GM23338 (cell line): ENCODE measurements around the gene UQCRC2. TPM values are rescaled to one million over a fixed set of nuclear protein-coding genes. Genes with fewer than 3 reads are reported as not detected.
A peak's percentile ranks its signal among the peaks of the same experiment; 100 is the strongest.

Experiments
- ATAC-seq: fragments of 200-7000 bp; cut with Tn5 transposase; 3 replicates; pipeline ENCODE4 v1.9.1; 2020
- DNase-seq: peaks from one replicate; pipeline ENCODE4 v3.0.0-alpha.2; 2015; ENCODE audit warnings: low spot score
- H2AFZ ChIP-seq: fragments of 200-600 bp; sonication (generic); 2 replicates; pipeline ENCODE4 v1.8.0; 2016; ENCODE audit warnings: antibody characterized with exemption, mild to moderate bottlenecking, moderate library complexity
- H3F3A ChIP-seq: fragments of 200-600 bp; sonication (generic); replicated peaks from 2 replicates; pipeline ENCODE4 v1.8.0; 2017; ENCODE audit warnings: antibody characterized with exemption, mixed run types, low read depth
- H3K27ac ChIP-seq: fragments of 200-600 bp; sonication (generic); 2 replicates; pipeline ENCODE4 v1.6.1; 2016; ENCODE audit warnings: low read depth
- H3K27me3 ChIP-seq: fragments of 200-600 bp; sonication (generic); 2 replicates; pipeline ENCODE4 v1.8.0; 2016; ENCODE audit warnings: mild to moderate bottlenecking, mixed run types, moderate library complexity; ENCODE audit not compliant: insufficient read depth
- H3K36me3 ChIP-seq: fragments of 200-600 bp; sonication (generic); 2 replicates; pipeline ENCODE4 v1.8.0; 2016; ENCODE audit warnings: mild to moderate bottlenecking; ENCODE audit not compliant: insufficient read depth
- H3K4me1 ChIP-seq: fragments of 200-600 bp; sonication (generic); 2 replicates; pipeline ENCODE4 v1.8.0; 2016; ENCODE audit warnings: mild to moderate bottlenecking, moderate library complexity; ENCODE audit not compliant: insufficient read depth
- H3K4me2 ChIP-seq: fragments of 200-600 bp; sonication (generic); 2 replicates; pipeline ENCODE4 v1.7.1; 2017; ENCODE audit warnings: mixed run types
- H3K4me3 ChIP-seq: fragments of 200-600 bp; sonication (generic); 2 replicates; pipeline ENCODE4 v1.6.1; 2016; ENCODE audit warnings: mixed run types
- H3K79me2 ChIP-seq: fragments of 200-600 bp; sonication (generic); replicated peaks from 2 replicates; pipeline ENCODE4 v1.8.0; 2017; ENCODE audit warnings: mild to moderate bottlenecking; ENCODE audit not compliant: insufficient read depth
- H3K9me2 ChIP-seq: fragments of 200-600 bp; sonication (generic); 2 replicates; pipeline ENCODE4 v1.8.0; 2017; ENCODE audit not compliant: insufficient read depth
- H4K20me1 ChIP-seq: fragments of 200-600 bp; sonication (generic); replicated peaks from 2 replicates; pipeline ENCODE4 v1.8.0; 2017; ENCODE audit warnings: mild to moderate bottlenecking; ENCODE audit not compliant: insufficient read depth
- H3K27ac Mint-ChIP-seq: 2 replicates; pipeline ENCODE4 v1.8.0; 2020; ENCODE audit warnings: inconsistent platforms, mild to moderate bottlenecking, moderate library complexity, mixed read lengths
- H3K27me3 Mint-ChIP-seq: 3 replicates; pipeline ENCODE4 v1.8.0; 2022; ENCODE audit warnings: low read depth, mild to moderate bottlenecking, moderate library complexity, mixed read lengths, inconsistent platforms; ENCODE audit not compliant: insufficient read depth, poor library complexity
- H3K36me3 Mint-ChIP-seq: 3 replicates; pipeline ENCODE4 v1.8.0; 2021; ENCODE audit warnings: low read depth, mild to moderate bottlenecking, inconsistent platforms, moderate library complexity, mixed read lengths
- H3K4me1 Mint-ChIP-seq: 3 replicates; pipeline ENCODE4 v1.8.0; 2020; ENCODE audit warnings: mild to moderate bottlenecking, inconsistent platforms, mixed read lengths
- H3K4me3 Mint-ChIP-seq: 3 replicates; pipeline ENCODE4 v1.8.0; 2021; ENCODE audit warnings: moderate library complexity, mild to moderate bottlenecking, inconsistent platforms, mixed read lengths
- H3K9me3 Mint-ChIP-seq: 3 replicates; pipeline ENCODE4 v1.8.0; 2020; ENCODE audit warnings: moderate library complexity, mild to moderate bottlenecking, inconsistent platforms, mixed read lengths
- CREB1 ChIP-seq: fragments of 250-450 bp; sonication (Bioruptor Pico); IDR thresholded peaks from 2 replicates; pipeline ENCODE4 v1.5.0; 2020; ENCODE audit warnings: low read depth, mild to moderate bottlenecking, moderate library complexity
- EZH2 ChIP-seq: fragments of 200-600 bp; sonication (generic); IDR thresholded peaks from one replicate; pipeline ENCODE4 v1.8.0; 2017; ENCODE audit warnings: antibody characterized with exemption, mild to moderate bottlenecking, low read depth; ENCODE audit not compliant: unreplicated experiment
- EZH2phosphoT487 ChIP-seq: fragments of 200-600 bp; sonication (generic); IDR thresholded peaks from one replicate; pipeline ENCODE4 v1.8.1; 2018; ENCODE audit warnings: antibody characterized with exemption; ENCODE audit not compliant: unreplicated experiment
- JUNB ChIP-seq: IDR thresholded peaks from one replicate; pipeline ENCODE4 v1.6.1; 2016; ENCODE audit warnings: antibody characterized with exemption; ENCODE audit not compliant: unreplicated experiment
- NANOG ChIP-seq: IDR thresholded peaks from 2 replicates; pipeline ENCODE4 v1.6.1; 2016; ENCODE audit warnings: antibody characterized with exemption, borderline replicate concordance
- POLR2AphosphoS5 ChIP-seq: IDR thresholded peaks from 2 replicates; pipeline ENCODE4 v1.6.1; 2016; ENCODE audit warnings: antibody characterized with exemption, low read depth
- STAT1 ChIP-seq: IDR thresholded peaks from one replicate; pipeline ENCODE4 v1.6.1; 2016; ENCODE audit warnings: antibody characterized with exemption; ENCODE audit not compliant: unreplicated experiment
- ZNF114 ChIP-seq: fragments of 250-450 bp; sonication (Bioruptor Pico); IDR thresholded peaks from 2 replicates; pipeline ENCODE4 v1.5.0; 2020; ENCODE audit warnings: mild to moderate bottlenecking, moderate library complexity
- ZNF462 ChIP-seq: fragments of 250-450 bp; sonication (Bioruptor Pico); IDR thresholded peaks from 2 replicates; pipeline ENCODE4 v1.5.0; 2020; ENCODE audit warnings: mild to moderate bottlenecking, moderate library complexity
- polyA plus RNA-seq: library from polyadenylated mRNA; unstranded; fragments of >200 nt; fragmentation: Nextera tagmentation; extraction: Ambion mirVana; gene quantifications from 2 replicates; pipeline ENCODE4 v1.2.1, GENCODE V29; 2016
- total RNA-seq: library from RNA; depleted of rRNA; stranded (reverse); fragments of >200 nt; shearing (Covaris generic); gene quantifications from 2 replicates; pipeline ENCODE4 v1.2.3, GENCODE V29; 2014
- TF ChIP-seq, protein P1 (sequence below): IDR thresholded peaks from 2 replicates; pipeline ENCODE4 v1.6.1; 2016; ENCODE audit warnings: antibody characterized with exemption

The UQCRC2 gene
- total and polyA plus RNA-seq, 2 experiments from 2014 or later = 88.0 to 122 TPM

DNA sequence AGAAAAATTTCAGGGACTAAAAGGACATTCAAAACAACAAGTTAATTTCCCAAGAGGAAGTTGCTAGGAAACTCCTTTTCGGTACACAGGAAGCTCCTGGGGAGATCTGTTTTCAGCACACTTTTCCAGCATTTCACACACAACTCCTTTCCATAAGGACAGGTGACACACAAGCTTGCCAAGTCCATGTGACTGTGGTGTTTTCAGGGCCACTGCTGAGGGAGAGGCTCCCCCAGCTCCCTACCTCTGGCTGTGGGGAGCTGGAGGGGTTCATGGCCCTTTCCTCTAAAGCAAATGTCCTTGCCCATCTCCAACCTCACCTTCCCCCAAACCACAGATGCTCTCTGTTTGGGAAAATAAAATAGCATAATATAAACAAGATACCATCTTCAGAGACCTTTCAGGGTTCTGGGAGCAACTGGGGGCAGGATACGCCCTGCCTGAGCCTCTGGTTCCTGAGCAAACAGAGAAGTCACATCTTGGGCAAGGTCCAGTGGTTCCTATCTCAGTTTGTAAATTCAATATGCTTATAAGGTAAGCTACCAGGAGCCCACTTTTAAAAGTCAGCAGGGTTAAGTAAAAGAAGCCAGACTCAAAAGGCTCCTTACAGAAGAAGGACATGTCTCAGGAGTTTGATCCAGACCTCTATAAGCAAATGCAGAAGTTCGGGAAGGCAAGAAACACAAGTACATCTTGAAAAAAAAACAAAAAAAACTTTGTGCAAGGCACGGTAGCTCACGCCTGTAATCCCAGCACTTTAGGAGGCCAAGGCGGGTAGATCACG lies 44.7 kb downstream of the UQCRC2 start:
- no peak overlapping the region for H3K27ac ChIP-seq
- H3K27me3 Mint-ChIP-seq = peaks cover 3% of the 10 kb centered on the region
- H3K4me1 Mint-ChIP-seq = peaks cover 13% of the 10 kb centered on the region
- no peaks in the 10 kb centered on the region for H3F3A ChIP-seq
- TF ChIP-seq POLR2AphosphoS5 (no peak), STAT1 (no peak), ZNF462 (CRISPR knock-in tag) (no peak), EZH2phosphoT487 (no peak), CREB1 (CRISPR knock-in tag) (no peak), ZNF114 (no peak), EZH2 (no peak), NANOG (no peak), JUNB (no peak)
- TF ChIP-seq, protein P1, sequence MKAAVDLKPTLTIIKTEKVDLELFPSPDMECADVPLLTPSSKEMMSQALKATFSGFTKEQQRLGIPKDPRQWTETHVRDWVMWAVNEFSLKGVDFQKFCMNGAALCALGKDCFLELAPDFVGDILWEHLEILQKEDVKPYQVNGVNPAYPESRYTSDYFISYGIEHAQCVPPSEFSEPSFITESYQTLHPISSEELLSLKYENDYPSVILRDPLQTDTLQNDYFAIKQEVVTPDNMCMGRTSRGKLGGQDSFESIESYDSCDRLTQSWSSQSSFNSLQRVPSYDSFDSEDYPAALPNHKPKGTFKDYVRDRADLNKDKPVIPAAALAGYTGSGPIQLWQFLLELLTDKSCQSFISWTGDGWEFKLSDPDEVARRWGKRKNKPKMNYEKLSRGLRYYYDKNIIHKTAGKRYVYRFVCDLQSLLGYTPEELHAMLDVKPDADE = no peak
- H3K27ac Mint-ChIP-seq = no peak overlapping the region
- peak overlapping the region; percentile 76; the same call in 1 of the 2 replicates for H2AFZ ChIP-seq
- no peaks in the 10 kb centered on the region for H3K79me2 ChIP-seq
- no peaks in the 10 kb centered on the region for H3K27me3 ChIP-seq
- H3K36me3 Mint-ChIP-seq = no peaks in the 10 kb centered on the region
- H4K20me1 ChIP-seq = no peaks in the 10 kb centered on the region
- H3K4me3 ChIP-seq = no peak overlapping the region
- no peaks in the 10 kb centered on the region for H3K36me3 ChIP-seq
- H3K4me2 ChIP-seq = no peak overlapping the region
- DNase-seq (no peak), ATAC-seq (no peak)
- H3K9me3 Mint-ChIP-seq = no peaks in the 10 kb centered on the region
- H3K4me1 ChIP-seq = no peaks in the 10 kb centered on the region
- no peaks in the 10 kb centered on the region for H3K9me2 ChIP-seq
- H3K4me3 Mint-ChIP-seq = no peak overlapping the region
